GM18498 (cell line): ENCODE measurements around the gene PSMD4.

Experiments
- ATAC-seq: cut with Tn5 transposase; IDR thresholded peaks from one replicate; pipeline ENCODE4 v1.9.1; 2021; ENCODE audit warnings: mild to moderate bottlenecking, moderate library complexity; ENCODE audit not compliant: unreplicated experiment

The PSMD4 gene

DNA sequence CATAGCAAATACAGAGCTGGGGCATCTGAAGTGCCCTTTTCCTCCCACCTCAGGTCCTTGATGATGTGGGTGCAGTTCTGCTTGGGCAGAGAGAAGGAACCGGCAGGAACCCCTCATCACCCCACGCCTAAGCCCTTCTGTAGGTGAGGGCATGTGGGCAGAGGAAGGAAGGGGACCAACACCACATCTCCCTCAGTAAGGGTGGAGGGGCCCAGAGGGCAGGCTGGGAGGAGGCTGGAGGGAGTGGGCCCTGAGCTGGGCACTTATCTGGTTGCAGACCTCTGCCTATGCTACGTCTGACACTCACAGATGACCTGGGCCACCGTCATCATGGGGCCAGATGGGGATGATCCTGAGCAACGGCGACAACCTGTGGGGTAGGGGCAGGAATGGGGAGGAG is 38.6 kb downstream of the PSMD4 start:
- ATAC-seq, result no peak

DNA sequence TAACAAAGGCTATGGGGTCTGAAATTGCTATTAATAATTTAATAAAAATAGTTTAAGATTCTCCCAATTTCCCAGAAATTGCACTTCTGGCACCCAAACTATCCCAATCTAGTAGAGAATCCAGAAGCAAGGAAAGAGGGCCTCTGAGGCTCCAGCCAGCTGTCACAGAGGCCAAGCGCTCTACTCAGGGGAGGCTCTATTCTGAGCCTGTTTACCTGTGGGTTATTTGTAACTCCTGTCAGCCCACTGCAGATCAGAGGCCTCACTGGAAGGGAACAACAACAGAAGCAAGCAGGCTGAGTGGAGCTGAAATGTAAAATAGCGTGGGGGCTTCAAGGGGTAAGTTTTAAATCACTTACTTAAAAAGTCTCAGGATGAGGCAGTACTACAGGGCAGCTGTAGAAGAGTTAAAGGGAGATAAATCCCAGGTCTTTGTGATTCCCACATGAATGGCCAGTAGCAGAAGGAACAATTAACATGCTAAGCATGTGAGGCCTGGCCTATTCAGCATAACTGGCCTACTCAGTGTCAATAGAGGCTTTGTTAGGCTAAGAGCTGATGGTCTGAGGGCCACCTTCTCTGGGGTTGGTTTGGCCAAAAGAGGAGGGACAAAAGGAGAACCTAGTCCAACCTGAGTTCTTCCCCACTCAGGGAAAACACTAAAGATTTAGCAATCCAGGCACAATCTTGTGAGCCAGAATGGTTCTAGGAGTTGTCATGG is 40.4 kb downstream of the PSMD4 start:
- no peak for ATAC-seq

DNA sequence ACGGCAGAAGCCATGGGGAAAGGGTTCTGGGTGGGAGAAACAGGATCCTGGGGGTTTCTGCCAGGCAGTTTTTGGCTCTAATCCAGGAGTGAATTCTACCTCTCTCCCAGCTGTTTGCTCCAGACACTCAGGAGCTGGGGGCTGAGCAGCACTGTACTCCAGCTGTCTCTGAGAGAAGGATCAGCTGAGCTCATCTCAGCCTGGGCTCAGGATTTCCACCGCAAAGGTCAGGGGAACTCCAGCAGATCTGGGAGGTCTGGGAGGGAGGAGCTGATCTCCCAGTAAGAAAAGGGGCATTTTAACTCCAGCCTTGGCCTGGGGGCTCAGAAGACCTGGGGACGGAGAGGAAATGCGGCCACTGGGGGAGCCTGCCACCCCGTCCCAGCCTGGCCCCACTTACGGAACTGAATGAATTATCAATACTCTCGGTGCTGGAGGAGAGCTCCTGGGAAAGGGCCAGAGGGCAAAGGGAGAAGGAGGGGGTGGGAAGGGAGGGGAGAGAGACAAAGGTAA is 55.3 kb downstream of the PSMD4 start:
- ATAC-seq, result no peak

DNA sequence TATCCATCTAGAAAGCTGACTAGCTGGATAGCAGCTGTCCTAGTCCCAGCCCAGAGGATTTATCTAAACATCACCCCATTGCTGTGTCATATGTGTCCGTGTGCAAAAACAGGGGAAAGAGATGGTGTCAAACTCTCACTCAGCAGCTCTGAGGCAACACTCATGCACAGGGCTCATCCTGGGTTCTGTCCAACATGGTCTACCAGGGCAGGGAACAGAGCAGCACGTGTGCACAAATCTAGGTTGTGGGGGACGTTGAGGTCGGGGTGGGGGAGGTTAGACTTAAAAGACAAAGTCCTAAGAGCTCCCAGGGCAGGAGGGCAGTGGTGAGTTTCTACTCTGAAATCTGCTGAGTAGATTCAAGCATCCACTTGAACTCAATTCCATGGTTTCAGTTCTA is 56.5 kb downstream of the PSMD4 start:
- no peak for ATAC-seq

DNA sequence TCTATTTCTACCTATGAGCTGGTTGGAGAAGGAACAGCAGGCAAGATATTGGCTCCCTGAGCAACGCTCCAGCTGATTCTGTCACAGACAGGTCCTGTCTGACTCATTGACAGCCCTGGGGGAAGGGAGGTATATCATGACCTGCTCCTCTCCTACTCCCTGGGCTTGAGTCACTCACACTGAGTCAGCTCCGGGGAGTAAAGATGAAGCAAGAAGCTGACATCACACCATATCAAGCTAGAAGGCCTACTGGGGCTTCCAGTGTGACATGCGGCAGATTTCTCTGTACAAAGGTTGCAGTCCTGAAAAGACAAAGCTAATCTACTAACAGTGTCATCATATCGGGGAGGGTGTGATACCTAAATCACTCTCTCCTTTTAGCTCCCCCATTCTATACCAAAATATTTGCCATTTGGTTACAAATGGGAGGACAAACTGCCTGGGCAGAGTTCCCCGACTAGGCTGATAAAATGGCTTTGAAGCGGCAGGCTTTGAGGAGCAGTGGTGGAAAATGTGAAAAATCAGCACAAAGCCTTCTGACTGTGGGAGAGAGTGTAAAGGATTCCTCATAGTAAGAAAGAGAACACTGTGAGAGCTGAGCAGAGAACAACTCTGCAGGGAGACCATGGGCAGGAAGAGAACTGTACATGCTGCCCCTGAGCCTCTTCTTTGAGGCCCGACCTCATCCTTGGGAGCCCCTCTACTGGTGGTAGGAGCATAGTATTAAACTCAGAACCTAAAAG is 57.2 kb downstream of the PSMD4 start:
- ATAC-seq, result no peak

DNA sequence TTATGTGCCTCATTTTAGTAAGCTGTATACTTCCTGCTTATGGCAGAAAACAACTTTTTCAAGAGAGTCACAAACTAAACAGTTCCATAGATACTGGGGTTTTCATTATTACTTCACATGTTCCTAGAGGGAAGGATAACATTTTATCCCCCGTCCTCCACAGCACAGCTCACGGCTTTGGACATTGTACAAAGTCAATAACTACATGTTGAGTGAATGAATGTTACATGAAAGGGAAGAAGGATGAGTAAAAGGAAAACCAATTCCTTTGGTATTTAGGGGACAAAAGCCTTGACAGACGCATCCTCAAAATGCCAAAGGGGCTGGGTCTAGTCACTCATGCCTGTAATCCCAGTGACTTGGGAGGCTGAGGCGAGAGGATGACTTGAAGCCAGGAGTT is 57.9 kb downstream of the PSMD4 start:
- ATAC-seq, result no peak

DNA sequence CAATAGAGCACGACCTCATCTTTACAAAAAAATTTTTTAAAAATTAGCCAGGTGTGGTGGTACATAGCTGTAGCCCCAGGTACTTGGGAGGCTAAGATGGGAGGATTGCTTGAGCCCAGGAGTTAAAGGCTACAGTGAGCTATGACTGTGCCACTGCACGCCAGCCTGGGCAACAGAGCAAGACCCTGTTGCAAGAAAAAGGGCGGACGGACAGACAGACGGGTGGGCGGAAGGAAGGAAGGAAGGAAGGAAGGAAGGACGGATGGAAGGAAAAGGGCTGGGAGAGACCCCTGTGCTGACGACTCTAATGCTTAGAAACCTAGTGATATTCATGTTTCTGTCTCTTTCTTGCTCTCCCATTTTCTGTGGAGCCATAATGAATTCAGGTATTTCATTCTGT is 58.3 kb downstream of the PSMD4 start:
- ATAC-seq, result no peak

DNA sequence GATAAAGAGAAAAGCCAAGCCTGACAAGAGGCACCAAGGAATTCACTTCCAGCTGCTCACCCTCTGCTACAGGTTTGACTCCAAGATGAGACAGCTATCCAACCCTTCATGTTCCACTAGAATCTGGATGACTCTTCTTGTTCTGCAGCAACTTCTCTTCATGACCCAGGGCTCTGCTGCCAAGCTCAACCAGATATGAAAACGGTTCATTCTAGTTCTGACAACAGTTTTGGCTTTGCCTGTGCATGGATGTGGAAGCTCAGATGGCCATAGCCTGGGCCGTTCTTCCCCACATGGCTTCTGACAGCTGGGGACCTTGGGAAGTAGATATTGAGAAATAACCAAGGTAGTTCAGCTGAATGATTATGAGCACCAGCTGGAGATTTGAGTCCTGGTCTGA is 59.0 kb downstream of the PSMD4 start:
- no peak for ATAC-seq

DNA sequence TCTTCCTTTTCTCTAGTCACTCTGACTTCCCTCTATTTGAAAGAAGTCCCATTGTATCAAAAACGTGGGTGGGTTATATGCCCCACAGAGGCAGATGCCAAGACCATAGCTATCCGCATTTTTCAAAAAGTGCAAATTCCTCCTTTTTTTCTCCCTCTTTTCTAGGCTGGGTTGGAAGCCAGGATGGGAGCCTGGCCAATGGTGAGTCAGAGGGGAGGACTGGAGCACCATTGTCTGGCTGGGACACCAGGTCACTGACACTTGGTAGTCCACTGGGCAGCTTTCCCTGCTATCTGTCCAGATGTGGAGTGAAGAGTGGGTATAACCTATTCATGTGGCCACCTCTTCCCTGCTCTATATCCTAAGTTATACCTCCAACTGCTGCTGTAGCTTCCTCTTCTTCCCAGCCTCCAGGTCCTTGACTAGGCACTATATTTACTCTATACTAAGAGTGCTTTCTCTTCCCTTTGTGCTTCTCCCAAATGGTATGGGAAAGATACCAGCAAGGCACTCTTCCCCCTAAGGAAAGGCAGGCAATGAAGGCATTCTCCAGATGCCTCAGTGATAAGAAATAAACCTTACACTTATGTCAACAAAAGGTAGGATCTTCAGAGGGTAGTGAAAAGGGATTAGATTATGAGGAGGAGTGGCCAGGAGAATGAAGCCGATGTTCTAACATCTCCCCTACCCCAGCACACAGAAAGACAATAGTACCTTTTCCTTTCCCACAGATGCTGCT is 59.8 kb downstream of the PSMD4 start:
- ATAC-seq, result no peak

DNA sequence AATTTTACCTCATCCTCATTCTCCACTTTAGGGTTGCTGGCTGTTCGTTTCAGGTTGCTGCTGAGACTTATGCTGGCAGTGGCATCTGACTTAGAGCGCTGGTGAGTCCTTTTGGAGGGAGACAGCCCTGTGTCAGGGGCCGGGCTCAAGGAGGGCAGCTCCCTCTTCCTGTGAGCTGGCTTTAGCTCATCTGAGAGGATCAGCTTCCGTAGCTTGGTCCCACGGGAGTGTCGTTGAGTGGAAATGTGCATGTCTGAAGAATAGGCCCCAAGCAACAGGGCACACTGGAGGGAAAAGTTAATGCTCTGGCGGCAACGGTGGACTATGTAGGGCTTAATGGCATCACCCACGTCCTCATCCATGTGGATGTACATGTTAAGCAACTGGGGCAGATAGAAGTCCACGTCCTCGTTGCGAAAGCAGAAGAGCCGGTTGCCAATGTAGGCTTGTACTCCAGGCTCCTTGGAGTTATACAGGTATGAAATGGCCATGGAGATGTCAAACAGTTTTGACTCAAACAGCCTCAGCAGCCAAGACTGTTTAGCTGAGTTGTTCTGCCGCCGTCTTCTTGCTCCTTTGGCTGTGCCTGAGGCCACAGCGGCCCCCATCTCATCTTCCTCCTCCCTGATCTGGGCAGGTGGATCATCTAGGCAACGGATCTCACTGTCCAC is 61.2 kb downstream of the PSMD4 start:
- no peak for ATAC-seq
